ENCODE data around the gene LCMT1. TPM values are rescaled to one million over a fixed set of nuclear protein-coding genes. Genes with fewer than 3 reads are reported as not detected.

LCMT1 gene
- polyA plus RNA-seq, 3 donors, result 27.2 to 34.2 (median 33.1) TPM

DNA sequence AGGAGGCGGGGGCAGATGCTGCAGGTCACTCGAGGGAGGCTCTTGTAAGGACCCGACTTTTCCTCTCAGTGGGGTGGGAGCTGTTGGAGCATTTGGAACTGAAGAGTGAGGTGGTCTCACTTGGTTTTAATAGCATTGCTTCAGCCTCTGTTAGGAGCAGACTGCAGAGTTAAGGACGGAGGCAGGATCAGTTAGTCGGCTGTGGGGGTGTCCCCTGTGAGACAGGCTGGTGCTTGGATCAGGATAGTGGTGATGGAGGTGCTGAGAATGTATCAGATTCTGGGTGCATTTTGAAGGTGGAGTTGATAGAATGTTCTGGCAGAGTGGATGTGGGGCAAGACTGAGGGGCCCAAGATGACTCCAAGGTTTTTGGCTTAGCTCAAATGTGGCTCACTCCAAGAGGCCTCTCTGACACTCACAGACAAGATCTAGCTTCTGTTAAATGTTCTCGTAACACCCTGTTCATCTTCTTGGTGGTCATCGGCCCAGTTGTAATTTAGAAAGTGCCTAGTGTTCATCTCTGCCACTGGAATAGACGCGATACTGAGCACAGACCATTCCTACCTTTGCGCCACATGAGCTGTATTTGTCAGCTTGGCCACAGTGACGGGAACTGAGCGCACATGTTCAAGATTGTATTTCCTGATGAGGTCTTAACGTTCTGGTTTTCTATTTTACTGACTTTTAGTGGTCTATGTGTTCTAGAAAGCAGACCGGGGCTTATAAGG lies 7.5 kb downstream of the LCMT1 start:
- no peak overlapping the region for H3K4me3 Mint-ChIP-seq
- Histone ChIP-seq H2AFZ (ENCODE audit: insufficient read depth, low read depth, low read length, poor library complexity, severe bottlenecking) (no peak overlapping the region), H4K20me1 (ENCODE audit: insufficient read depth, low read length) (peaks cover 14% of the 10 kb centered on the region), H3K4me2 (replicated peaks; ENCODE audit: extremely low read depth, low read length, poor library complexity, severe bottlenecking) (no peak overlapping the region), H3K79me2 (ENCODE audit: insufficient read depth, low read length) (peaks cover 81% of the 10 kb centered on the region), H3K9me3 (replicated peaks in 1 of 2; ENCODE audit: control insufficient read depth in 1 of 2, insufficient read depth in 1 of 2, low read length in 2 of 2) (no peaks in the 10 kb centered on the region), H3K4me3 (replicated peaks in 1 of 3; ENCODE audit: low read depth in 2 of 3, low read length in 3 of 3) (no peak overlapping the region), H3K4me1 (ENCODE audit: control insufficient read depth in 1 of 2, insufficient read depth in 2 of 2, low read length in 2 of 2) (peaks cover 14 to 15% of the 10 kb centered on the region in 2 donors), H3K36me3 (replicated peaks in 1 of 2; ENCODE audit: control insufficient read depth in 1 of 2, insufficient read depth in 2 of 2, low read length in 2 of 2) (peaks cover 14 to 35% of the 10 kb centered on the region in 2 donors), H3K27ac (ENCODE audit: low read depth in 1 of 2, low read length in 2 of 2) (no peak overlapping the region), H3K27me3 (ENCODE audit: control insufficient read depth in 2 of 2, insufficient read depth in 2 of 2, low read length in 2 of 2) (no peaks in the 10 kb centered on the region), H3K9ac (ENCODE audit: insufficient read depth, low read length, poor library complexity, severe bottlenecking) (no peak overlapping the region)
- peak overlapping the region in 2 of 7 donors; percentile 4 to 17 for H3K27ac Mint-ChIP-seq
- no peaks in the 10 kb centered on the region for H3K9me3 Mint-ChIP-seq
- intact Hi-C loops (cut with micrococcal nuclease), result no loop called here
- WGBS (ENCODE audit: insufficient coverage), result 67% methylated on average over 10 of the region's 14 CpGs
- DNase-seq, result no peak
- H3K4me1 Mint-ChIP-seq, result peaks cover 45% of the 10 kb centered on the region
- H3K27me3 Mint-ChIP-seq (ENCODE audit: low read depth in 3 of 3), result no peaks in the 10 kb centered on the region
- TF ChIP-seq, protein P1, sequence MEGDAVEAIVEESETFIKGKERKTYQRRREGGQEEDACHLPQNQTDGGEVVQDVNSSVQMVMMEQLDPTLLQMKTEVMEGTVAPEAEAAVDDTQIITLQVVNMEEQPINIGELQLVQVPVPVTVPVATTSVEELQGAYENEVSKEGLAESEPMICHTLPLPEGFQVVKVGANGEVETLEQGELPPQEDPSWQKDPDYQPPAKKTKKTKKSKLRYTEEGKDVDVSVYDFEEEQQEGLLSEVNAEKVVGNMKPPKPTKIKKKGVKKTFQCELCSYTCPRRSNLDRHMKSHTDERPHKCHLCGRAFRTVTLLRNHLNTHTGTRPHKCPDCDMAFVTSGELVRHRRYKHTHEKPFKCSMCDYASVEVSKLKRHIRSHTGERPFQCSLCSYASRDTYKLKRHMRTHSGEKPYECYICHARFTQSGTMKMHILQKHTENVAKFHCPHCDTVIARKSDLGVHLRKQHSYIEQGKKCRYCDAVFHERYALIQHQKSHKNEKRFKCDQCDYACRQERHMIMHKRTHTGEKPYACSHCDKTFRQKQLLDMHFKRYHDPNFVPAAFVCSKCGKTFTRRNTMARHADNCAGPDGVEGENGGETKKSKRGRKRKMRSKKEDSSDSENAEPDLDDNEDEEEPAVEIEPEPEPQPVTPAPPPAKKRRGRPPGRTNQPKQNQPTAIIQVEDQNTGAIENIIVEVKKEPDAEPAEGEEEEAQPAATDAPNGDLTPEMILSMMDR (IDR thresholded peaks at IDR 0.05), result no peak
- H3K36me3 Mint-ChIP-seq, result peaks cover 33 to 40% of the 10 kb centered on the region in 2 donors

DNA sequence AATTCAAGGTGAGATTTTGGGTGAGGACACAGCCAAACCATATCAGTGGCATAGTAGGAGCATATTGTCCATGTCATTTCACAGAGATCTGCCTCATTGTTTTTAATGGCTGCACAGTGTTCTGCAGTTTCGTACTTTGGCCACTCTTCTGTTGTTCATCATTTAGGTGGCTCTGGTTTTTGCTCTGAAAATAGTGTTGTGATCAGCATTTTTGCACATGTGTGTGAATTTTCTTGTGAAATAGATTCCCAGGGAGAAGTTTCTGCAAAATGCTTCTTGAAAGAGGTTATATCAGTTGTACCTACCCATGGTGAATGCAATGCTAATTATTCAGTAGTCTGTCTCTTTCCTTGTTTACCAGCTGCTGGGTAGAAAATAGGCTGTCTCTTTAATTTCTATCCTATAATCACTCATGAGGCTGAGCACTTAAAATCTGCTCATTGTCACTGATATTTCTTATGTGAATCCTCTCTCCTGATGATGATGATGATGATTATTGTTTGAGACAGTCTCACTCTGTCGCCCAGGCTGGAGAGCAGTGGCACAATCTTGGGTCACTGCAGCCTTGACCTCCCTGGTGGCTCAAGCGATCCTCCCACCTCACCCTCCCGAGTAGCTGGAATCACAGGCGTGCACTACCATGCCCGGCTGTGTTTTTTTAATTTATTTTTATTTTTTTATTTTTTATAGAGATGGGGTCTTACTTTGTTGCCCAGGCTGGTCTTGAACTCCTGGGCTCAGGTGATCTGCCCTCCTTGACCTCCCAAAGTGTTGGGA lies 10.5 kb downstream of the LCMT1 start:
- Histone ChIP-seq H4K20me1 (ENCODE audit: insufficient read depth, low read length) (peaks cover 10% of the 10 kb centered on the region), H3K27me3 (ENCODE audit: control insufficient read depth in 2 of 2, insufficient read depth in 2 of 2, low read length in 2 of 2) (no peaks in the 10 kb centered on the region), H3K4me1 (ENCODE audit: control insufficient read depth in 1 of 2, insufficient read depth in 2 of 2, low read length in 2 of 2) (peaks cover 18 to 20% of the 10 kb centered on the region in 2 donors), H3K36me3 (replicated peaks in 1 of 2; ENCODE audit: control insufficient read depth in 1 of 2, insufficient read depth in 2 of 2, low read length in 2 of 2) (peaks cover 5 to 7% of the 10 kb centered on the region in 2 donors), H3K9ac (ENCODE audit: insufficient read depth, low read length, poor library complexity, severe bottlenecking) (no peak overlapping the region), H2AFZ (ENCODE audit: insufficient read depth, low read depth, low read length, poor library complexity, severe bottlenecking) (no peak overlapping the region), H3K4me3 (replicated peaks in 1 of 3; ENCODE audit: low read depth in 2 of 3, low read length in 3 of 3) (no peak overlapping the region), H3K4me2 (replicated peaks; ENCODE audit: extremely low read depth, low read length, poor library complexity, severe bottlenecking) (no peak overlapping the region), H3K9me3 (replicated peaks in 1 of 2; ENCODE audit: control insufficient read depth in 1 of 2, insufficient read depth in 1 of 2, low read length in 2 of 2) (no peaks in the 10 kb centered on the region), H3K79me2 (ENCODE audit: insufficient read depth, low read length) (peaks cover 57% of the 10 kb centered on the region), H3K27ac (ENCODE audit: low read depth in 1 of 2, low read length in 2 of 2) (peak overlapping the region in 1 of 2 donors; percentile 8)
- TF ChIP-seq, protein P1 (IDR thresholded peaks at IDR 0.05), result no peak
- H3K4me3 Mint-ChIP-seq, result no peak overlapping the region
- H3K4me1 Mint-ChIP-seq, result peaks cover 44% of the 10 kb centered on the region
- no peaks in the 10 kb centered on the region for H3K9me3 Mint-ChIP-seq
- 100% methylated on average over 1 of the region's 6 CpGs for WGBS (ENCODE audit: insufficient coverage)
- H3K27me3 Mint-ChIP-seq (ENCODE audit: low read depth in 3 of 3), result no peaks in the 10 kb centered on the region
- H3K36me3 Mint-ChIP-seq, result peaks cover 19 to 22% of the 10 kb centered on the region in 2 donors
- H3K27ac Mint-ChIP-seq, result peak overlapping the region in 2 of 7 donors; percentile 69 to 83
- DNase-seq, result no peak
- intact Hi-C loops (cut with micrococcal nuclease), result loop anchor here in 1 of 2 donors (10.0 kb wide), 1 partner anchor 103 kb away; no protein-coding TSS in a partner anchor

Data from CD14-positive monocyte (primary cell).